GM12872 (cell line): ENCODE data around the gene HS3ST5.

ENCODE experiments used
- TF ChIP-seq, protein P1 (sequence below): IDR thresholded peaks from 3 replicates; pipeline ENCODE4 v1.5.1; 2011; ENCODE audit warnings: low read depth, mild to moderate bottlenecking, low read length, moderate library complexity; ENCODE audit not compliant: insufficient read depth

HS3ST5 gene

GRCh38 chr6:114355300-114355699 is 12.5 kb upstream of the HS3ST5 start:
- TF ChIP-seq, protein P1, sequence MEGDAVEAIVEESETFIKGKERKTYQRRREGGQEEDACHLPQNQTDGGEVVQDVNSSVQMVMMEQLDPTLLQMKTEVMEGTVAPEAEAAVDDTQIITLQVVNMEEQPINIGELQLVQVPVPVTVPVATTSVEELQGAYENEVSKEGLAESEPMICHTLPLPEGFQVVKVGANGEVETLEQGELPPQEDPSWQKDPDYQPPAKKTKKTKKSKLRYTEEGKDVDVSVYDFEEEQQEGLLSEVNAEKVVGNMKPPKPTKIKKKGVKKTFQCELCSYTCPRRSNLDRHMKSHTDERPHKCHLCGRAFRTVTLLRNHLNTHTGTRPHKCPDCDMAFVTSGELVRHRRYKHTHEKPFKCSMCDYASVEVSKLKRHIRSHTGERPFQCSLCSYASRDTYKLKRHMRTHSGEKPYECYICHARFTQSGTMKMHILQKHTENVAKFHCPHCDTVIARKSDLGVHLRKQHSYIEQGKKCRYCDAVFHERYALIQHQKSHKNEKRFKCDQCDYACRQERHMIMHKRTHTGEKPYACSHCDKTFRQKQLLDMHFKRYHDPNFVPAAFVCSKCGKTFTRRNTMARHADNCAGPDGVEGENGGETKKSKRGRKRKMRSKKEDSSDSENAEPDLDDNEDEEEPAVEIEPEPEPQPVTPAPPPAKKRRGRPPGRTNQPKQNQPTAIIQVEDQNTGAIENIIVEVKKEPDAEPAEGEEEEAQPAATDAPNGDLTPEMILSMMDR: no peak

DNA sequence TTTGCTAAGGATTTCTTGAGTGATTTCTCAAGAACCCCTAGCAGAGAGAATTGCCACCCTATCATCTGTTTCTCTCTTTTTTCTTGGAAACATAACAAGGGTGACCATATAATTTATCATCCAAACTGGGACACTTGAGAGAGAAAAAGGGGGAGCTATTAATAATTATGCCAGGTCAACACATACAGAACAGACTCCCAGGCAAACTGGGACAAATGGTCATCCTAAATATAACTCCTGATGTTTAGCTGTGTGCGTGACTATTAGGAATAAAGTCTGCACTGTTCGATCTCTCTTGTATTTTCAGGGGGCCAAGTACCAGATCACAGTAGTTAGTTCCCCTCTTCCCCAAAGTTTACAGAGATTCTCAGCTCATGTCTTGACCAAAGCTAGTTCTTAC is 11.7 kb upstream of the HS3ST5 start:
- TF ChIP-seq, protein P1: no peak

GRCh38 chr6:114346451-114346850 is 3.6 kb upstream of the HS3ST5 start:
- TF ChIP-seq, protein P1: no peak

GRCh38 chr6:114344971-114345275 is 2.1 kb upstream of the HS3ST5 start:
- TF ChIP-seq, protein P1: no peak

- TF ChIP-seq, protein P1: no peak
Measured at GRCh38 chr6:114344246-114344970, 1.6 kb upstream of the HS3ST5 start.

- TF ChIP-seq, protein P1: no peak
Measured at GRCh38 chr6:114343782-114344144, 940 bp upstream of the HS3ST5 start.

DNA sequence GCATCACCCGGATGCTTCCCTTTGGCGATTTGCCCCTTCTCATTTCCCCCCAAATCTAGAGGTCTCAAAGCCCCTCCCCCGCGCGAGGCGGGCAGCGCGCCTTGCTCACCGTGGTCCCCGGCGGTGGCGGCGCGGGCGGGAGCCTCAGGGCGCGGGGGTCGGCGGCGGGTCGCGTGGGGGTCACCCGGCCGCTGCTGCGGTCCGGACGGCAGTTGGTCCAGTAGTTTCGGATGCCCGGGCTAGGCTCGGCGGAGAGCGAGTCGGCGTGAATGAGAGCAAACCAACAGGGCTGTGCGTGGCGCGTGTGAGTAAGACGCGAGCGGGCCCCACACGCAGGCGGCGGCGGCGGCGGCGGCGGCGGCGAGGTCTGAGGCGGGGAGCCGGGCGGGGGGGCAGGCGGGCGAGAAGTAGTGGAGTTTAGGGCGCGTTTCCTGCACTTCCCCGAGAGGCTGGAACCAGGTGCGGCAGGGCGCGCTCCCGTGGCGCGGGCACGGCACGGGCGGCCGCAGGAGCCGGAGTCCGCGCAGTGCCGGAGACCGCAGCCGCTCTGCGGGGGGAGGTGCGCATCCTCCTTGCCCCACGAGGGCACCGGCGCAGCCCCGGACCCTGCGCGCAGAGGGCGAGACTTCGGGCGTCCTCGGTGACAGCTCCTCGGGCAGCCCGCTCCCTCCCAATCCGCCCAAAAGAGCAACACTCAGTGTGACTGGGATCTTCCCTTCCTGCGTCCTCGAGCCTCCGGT is 567 bp downstream of the HS3ST5 start:
- TF ChIP-seq, protein P1: no peak
